T-helper 1 cell treated with Interleukin-12 subunit alpha and Interleukin-12 subunit beta and Interleukin-4 antibody, amounts not matched to agents 30 μg/mL and 1 μg/mL, for 36 hours (primary cell): ENCODE measurements around the gene RNF182.
"Not testable (repeated sequence)": the region's sequence is repeated elsewhere in the genome, so short reads cannot be mapped to it uniquely, and the experiment has no call there.

Source experiments
- H3K27ac Mint-ChIP-seq: one replicate; pipeline ENCODE4 v1.8.0; 2021; ENCODE audit warnings: mild to moderate bottlenecking, mixed read lengths
- H3K27me3 Mint-ChIP-seq: one replicate; pipeline ENCODE4 v1.8.0; 2021; ENCODE audit warnings: low read depth, mixed read lengths
- H3K36me3 Mint-ChIP-seq: one replicate; pipeline ENCODE4 v1.8.0; 2021; ENCODE audit warnings: low read depth, mixed read lengths
- H3K4me1 Mint-ChIP-seq: one replicate; pipeline ENCODE4 v1.8.0; 2021; ENCODE audit warnings: low read depth, mixed read lengths
- H3K4me3 Mint-ChIP-seq: one replicate; pipeline ENCODE4 v1.8.0; 2021; ENCODE audit warnings: mild to moderate bottlenecking, moderate library complexity, mixed read lengths
- H3K9me3 Mint-ChIP-seq: one replicate; pipeline ENCODE4 v1.8.0; 2021; ENCODE audit warnings: mixed read lengths

RNF182 gene

DNA sequence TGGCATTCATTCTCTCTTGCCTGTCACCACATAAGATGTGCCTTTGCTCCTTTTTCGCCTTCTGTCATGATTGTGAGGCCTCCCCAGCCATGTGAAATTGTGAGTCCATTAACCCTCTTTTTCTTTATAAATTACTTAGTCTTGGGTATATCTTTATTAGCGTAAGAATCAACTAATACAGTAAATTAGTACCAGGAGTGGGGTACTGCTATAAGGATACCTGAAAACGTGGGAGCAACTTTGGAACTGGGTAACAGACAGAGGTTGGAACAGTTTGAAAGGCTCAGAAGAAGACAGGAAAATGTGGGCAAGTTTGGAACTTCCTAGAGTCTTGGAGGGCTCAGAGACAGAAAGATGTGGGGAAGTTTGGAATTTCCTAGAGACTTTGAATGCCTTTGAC is 46.6 kb downstream of the RNF182 start:
- H3K4me1 Mint-ChIP-seq: no peaks in the 10 kb centered on the region
- H3K36me3 Mint-ChIP-seq: no peaks in the 10 kb centered on the region
- H3K27ac Mint-ChIP-seq: no peak overlapping the region
- H3K27me3 Mint-ChIP-seq: peaks cover 10% of the 10 kb centered on the region
- H3K9me3 Mint-ChIP-seq: peaks cover 31% of the 10 kb centered on the region
- H3K4me3 Mint-ChIP-seq: no peak overlapping the region

DNA sequence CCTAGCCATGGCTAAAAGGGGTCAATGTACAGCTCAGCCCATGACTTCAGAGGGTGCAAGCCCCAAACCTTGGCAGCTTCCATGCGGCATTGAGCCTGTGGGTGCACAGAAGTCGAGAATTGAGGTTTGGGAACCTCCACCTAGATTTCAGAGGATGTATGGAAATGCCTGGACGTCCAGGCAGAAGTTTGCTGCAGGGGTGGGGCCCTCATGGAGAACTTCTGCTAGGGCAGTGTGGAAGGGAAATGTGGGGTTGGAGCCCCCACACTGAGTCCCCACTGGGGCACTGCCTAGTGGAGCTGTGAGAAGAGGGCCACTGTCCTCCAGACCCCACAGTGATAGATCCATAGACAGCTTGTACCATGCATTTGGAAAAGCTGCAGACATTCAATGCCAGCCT is 47.9 kb downstream of the RNF182 start:
- H3K9me3 Mint-ChIP-seq: peaks cover 31% of the 10 kb centered on the region
- not testable (repeated sequence) for H3K36me3 Mint-ChIP-seq, H3K4me1 Mint-ChIP-seq, H3K27ac Mint-ChIP-seq, H3K4me3 Mint-ChIP-seq, H3K27me3 Mint-ChIP-seq

DNA sequence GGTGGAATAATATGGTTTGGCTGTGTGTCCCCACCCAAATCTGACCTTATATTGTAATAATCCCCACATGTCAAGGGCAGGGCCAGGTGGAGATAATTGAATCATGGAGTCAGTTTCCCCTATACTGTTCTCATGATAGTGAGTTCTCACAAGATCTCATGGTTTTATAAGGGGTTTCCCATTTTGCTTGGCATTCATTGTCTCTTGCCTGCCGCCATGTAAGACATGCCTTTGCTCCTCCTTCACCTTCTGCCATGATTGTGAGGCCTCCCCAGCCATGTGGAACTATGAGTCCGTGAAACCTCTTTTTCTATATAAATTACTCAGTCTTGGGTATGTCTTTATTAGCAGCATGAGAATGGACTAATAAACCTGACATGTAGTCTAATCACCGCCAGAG is 48.7 kb downstream of the RNF182 start:
- H3K36me3 Mint-ChIP-seq, H3K4me1 Mint-ChIP-seq, H3K27ac Mint-ChIP-seq, H3K4me3 Mint-ChIP-seq, H3K27me3 Mint-ChIP-seq: not testable (repeated sequence)
- peaks cover 31% of the 10 kb centered on the region for H3K9me3 Mint-ChIP-seq

DNA sequence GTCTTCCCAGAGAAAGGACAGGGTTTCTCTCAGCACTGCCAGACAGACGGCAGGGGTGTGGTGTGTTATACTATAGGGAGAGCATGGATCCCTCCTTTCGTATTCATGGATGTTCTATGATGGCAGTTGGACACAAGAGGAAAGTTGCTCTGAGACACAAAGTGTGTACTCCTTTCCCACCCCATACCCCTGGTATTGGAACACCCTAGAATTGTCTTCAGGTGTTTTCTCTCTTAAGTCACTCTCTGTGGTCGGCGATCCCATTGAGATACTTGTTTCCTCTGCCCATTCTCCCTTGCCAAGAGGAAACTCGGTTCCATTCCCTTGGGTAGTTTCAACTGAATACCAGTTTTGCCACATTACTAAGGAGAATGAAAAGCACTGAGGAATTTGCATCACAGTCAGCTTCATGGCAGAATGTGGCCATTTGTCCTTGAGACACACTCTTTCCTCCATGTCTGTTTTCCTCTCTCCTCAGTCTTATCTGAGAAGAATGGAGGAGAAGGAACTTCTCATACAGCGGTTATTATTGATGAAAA is 53.4 kb downstream of the RNF182 start:
- H3K4me1 Mint-ChIP-seq: no peaks in the 10 kb centered on the region

DNA sequence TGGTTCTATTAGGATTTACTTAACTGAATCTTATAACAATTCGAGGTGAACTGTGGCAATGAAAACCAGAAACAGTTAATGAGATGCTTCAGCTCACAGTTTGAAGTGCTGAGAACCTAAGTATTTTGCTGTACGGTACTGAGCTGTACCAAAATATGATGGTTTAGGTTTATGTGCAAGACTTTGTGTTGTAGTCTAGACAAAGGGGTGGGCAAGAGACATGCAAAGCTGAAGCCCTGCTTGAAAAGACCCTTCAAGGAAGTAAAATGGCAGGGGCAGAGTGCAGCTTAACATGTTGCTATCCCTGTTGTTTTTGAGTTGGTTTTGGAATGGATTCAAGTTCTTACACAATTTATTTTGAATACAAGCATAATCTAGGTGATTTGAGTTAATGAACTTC is 54.0 kb downstream of the RNF182 start:
- Mint-ChIP-seq H3K9me3 (peaks cover 7% of the 10 kb centered on the region), H3K27ac (no peak overlapping the region), H3K4me3 (no peak overlapping the region), H3K27me3 (peaks cover 35% of the 10 kb centered on the region), H3K36me3 (no peaks in the 10 kb centered on the region), H3K4me1 (no peaks in the 10 kb centered on the region)

More for the DNA sequence above, 53.4 kb downstream of the RNF182 start:
- no peaks in the 10 kb centered on the region for H3K36me3 Mint-ChIP-seq
- H3K27ac Mint-ChIP-seq: no peak overlapping the region
- no peak overlapping the region for H3K4me3 Mint-ChIP-seq
- H3K27me3 Mint-ChIP-seq: peaks cover 29% of the 10 kb centered on the region
- H3K9me3 Mint-ChIP-seq: peaks cover 13% of the 10 kb centered on the region

DNA sequence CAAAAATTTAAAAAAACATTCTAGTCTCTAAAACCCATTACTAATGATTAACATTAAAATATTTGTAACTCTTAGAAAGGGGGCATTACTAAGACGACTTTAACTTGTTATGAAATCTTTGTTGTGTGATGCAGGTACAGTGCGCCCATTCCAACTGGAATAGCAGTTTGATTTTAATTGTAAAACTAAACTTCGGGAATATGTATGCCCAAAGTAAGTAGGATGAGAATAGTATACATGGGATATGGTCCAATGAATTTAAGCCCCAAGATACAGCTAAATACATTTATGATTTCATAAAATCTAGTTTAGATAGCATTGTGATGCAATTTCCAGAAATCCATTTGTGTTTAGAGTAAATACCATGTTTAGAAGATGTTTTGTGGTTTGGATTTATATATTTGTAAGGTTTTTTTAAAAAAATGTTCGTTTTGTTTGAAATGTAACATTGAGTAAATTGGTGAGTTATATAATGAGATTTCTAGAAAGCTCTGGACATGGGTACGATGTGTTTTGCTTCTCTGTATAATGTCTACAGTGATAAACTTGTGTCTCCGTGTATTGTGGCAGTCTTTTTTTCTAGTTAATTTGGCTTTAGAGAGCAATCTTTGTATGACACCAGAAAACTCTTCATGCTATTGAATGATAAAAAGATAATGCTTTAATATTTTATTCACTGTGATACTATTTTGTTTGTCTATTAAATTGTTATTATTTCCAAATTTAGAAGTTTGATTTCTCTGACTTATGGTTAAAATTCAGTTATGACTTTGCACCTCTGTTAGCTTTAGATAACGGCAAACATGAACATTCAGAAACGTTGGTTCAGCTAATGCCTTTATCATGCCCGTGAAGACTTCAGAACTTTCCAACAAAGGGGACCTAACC is 54.8 kb downstream of the RNF182 start:
- Mint-ChIP-seq H3K36me3 (no peaks in the 10 kb centered on the region), H3K9me3 (peaks cover 6% of the 10 kb centered on the region), H3K27ac (no peak overlapping the region), H3K27me3 (peaks cover 41% of the 10 kb centered on the region), H3K4me1 (no peaks in the 10 kb centered on the region), H3K4me3 (no peak overlapping the region)

DNA sequence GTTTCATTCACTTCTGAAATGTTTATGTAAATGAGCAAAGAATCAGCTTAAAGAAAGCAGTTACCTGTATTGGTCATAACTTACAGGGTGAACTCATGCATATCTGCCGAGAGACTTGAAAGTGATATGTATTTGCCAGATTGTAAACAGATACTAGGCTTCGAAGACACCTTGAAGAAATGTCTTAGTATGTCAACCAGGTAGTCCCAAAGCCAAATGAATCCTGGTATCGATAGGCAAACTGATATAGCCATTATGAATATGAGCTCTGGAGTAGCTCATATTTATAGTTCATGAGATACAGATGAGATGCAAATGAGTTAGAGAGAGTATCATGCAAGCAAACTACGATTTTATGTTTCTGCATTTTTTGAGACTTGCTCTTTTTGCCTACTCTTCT is 55.8 kb downstream of the RNF182 start:
- Mint-ChIP-seq H3K4me3 (no peak overlapping the region), H3K36me3 (no peaks in the 10 kb centered on the region), H3K9me3 (no peaks in the 10 kb centered on the region), H3K27me3 (peaks cover 34% of the 10 kb centered on the region), H3K27ac (no peak overlapping the region), H3K4me1 (no peaks in the 10 kb centered on the region)

DNA sequence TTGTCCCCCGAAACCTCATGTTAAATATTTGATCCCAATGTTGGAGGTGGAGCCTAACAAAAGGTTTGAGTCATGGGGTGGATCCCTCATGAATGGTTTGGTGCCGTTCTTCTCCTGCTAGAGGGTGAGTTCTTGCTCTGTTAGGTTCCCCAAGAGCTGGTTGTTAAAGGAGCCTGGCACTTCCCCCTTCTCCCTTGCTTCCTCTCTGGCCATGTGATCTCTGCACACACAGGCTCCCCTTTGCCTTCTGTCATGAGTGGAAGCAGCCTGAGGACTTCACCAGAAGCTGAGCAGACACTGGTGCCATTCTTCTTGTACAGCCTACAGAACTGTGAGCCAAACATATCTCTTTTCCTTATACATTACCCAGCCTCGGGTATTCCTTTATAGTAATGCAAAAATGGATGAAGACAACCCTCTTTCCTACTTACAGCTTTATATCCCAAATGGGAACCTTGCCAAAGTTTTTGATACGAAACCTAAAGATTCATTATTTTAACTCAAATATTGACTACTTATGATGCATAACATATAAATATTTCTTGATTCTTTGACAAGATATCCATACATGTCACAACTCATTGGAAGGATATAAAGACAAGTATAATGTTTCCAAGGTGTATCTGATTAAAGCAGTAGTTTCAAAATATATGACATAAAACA is 61.0 kb downstream of the RNF182 start:
- H3K27me3 Mint-ChIP-seq: peaks cover 62% of the 10 kb centered on the region
- H3K36me3 Mint-ChIP-seq: no peaks in the 10 kb centered on the region
- no peak overlapping the region for H3K4me3 Mint-ChIP-seq
- H3K4me1 Mint-ChIP-seq: no peaks in the 10 kb centered on the region
- no peaks in the 10 kb centered on the region for H3K9me3 Mint-ChIP-seq
- H3K27ac Mint-ChIP-seq: no peak overlapping the region

DNA sequence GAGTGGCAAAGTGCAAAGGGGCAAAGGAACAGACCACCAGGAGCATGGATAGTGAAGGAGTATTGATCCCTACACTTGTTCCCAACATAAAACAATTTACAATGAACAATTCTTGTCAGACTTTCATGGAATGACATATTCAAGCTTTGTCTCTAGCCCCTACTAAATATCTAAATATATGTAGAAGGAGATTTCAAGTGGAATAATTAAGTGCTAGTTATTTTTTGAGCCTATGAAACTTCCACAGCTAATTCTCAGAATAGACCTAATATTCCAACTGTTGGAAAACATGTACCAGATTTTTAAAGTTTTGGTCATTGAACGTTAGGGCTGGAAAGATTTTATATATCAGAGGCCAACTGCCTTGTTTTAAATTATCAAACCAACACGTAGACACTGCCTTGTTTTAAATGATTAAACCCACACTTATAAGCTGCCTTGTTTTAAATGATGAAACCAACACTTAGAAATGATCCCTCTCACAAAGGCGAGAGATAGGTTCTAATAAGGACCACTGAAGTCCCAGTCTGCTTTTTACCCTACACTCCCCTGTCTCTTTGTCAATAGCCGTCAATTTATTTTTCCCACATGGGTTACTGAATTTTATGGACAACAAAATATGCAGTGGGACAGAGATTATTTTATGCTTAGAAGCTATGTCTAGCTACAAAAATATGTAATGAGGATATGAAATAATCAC is 62.1 kb downstream of the RNF182 start:
- H3K27me3 Mint-ChIP-seq: peaks cover 55% of the 10 kb centered on the region
- H3K27ac Mint-ChIP-seq: no peak overlapping the region
- no peak overlapping the region for H3K4me3 Mint-ChIP-seq

DNA sequence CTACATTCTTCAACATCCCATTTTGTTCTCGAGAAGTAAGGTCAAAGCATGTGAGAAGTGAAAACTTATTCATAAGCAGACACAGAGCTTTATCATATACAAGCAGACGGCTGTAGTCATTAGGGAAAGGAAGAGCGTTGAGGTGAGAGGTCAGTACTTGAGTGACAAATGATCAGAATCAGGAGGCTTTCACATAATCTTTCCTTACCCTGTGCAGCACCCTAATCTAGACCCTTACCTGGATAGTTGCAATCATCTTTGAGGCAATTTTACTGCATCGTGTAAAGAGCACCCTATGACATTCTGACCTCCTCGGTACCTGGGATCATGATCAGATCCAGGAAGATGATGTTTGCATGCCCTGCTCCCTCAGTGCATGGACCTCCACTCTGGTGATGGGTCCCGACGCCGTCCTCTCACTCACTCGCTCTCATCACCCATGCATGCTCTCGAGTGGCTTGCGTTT is 62.7 kb downstream of the RNF182 start:
- Mint-ChIP-seq H3K4me1 (no peaks in the 10 kb centered on the region), H3K27me3 (peaks cover 49% of the 10 kb centered on the region), H3K36me3 (no peaks in the 10 kb centered on the region), H3K9me3 (no peaks in the 10 kb centered on the region), H3K4me3 (no peak overlapping the region), H3K27ac (no peak overlapping the region)

More for the DNA sequence above, 62.1 kb downstream of the RNF182 start:
- H3K4me1 Mint-ChIP-seq: no peaks in the 10 kb centered on the region
- H3K9me3 Mint-ChIP-seq: no peaks in the 10 kb centered on the region
- no peaks in the 10 kb centered on the region for H3K36me3 Mint-ChIP-seq

DNA sequence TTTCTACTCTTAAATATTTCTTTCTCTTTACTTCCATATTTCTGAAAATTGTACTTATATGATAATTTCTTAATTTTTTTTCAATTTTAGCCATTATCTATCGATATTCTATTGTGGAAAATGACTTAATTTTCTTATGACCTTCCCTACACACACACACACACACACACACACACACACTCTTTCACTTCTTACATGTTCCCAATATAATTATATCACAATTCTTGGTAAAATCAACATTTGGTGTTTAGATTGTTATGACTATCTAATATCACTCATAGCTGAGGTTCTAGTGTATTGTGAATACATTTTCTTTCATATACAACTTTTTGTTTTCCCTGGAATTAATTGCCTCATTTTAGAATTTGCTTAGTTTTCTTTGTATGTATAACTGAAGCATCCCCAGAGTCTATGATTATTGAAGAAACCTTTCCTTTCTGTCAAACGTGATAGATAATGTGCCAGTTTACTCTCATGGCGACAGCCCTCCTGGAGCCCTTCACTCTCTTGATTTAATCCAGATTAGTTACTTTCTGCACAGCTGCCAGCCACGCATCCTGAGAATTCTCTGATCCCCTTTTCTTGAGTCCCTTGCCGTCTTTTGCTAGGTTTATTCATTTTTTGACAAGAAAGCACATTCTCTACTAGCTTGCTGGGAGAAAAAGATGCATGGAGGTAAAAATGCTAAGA is 63.4 kb downstream of the RNF182 start:
- peaks cover 45% of the 10 kb centered on the region for H3K27me3 Mint-ChIP-seq

DNA sequence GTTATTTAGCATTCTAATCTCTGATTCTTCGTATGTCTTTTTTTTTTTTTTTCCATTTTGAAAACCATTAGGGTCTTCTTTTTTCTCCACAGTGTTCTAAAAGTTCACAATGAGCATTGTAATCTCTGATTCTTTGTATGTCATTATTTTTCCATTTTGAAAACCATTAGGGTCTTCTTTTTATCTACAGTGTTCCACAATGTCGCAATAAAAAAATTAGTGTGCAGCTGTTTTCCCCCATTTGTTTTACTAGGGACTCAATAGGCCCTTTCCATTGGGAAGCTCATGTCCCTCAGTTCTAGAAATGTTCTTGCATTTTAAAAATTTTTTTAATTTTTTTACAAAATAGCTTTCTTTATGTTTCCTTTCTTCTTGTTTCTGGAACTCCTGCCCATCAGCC is 64.2 kb downstream of the RNF182 start:
- no peaks in the 10 kb centered on the region for H3K4me1 Mint-ChIP-seq
- H3K4me3 Mint-ChIP-seq: no peak overlapping the region
- peaks cover 45% of the 10 kb centered on the region for H3K27me3 Mint-ChIP-seq
- no peaks in the 10 kb centered on the region for H3K9me3 Mint-ChIP-seq
- no peak overlapping the region for H3K27ac Mint-ChIP-seq
- H3K36me3 Mint-ChIP-seq: no peaks in the 10 kb centered on the region

More for the DNA sequence above, 63.4 kb downstream of the RNF182 start:
- H3K4me3 Mint-ChIP-seq: no peak overlapping the region
- no peaks in the 10 kb centered on the region for H3K36me3 Mint-ChIP-seq
- H3K27ac Mint-ChIP-seq: no peak overlapping the region
- no peaks in the 10 kb centered on the region for H3K4me1 Mint-ChIP-seq
- no peaks in the 10 kb centered on the region for H3K9me3 Mint-ChIP-seq

DNA sequence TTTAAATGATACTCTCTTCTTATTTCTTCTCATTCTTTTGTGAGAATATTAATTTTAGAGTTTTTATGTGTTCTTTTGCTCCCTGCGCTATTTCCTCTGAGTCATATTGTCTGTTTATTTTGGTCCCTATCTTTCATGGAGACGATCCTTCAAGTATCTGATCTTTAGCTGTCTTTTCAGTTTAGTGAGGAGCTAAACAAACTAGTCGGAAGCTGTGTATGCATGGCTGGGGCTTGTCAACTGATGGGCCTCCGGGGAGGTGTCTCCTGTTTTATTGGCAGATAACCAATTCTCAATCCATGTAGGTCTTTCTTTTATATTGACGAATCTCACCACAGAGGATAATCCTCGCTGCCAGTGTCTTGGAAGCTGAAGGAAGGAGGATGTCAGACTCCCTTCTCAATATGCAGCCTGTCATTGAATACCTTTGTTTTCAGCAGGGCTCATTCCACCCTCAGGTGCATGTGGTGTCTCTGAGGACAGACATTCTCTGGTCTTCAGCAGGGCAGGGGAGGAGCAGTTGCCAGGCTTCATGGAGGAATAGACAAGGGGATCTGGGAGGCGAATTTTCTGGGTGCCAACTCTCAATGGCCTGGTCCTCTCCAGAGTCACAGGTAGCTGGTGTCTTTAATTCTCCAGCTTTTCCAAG is 64.9 kb downstream of the RNF182 start:
- Mint-ChIP-seq H3K36me3 (no peaks in the 10 kb centered on the region), H3K9me3 (no peaks in the 10 kb centered on the region), H3K27ac (no peak overlapping the region), H3K4me1 (no peaks in the 10 kb centered on the region), H3K4me3 (no peak overlapping the region), H3K27me3 (peaks cover 46% of the 10 kb centered on the region)

DNA sequence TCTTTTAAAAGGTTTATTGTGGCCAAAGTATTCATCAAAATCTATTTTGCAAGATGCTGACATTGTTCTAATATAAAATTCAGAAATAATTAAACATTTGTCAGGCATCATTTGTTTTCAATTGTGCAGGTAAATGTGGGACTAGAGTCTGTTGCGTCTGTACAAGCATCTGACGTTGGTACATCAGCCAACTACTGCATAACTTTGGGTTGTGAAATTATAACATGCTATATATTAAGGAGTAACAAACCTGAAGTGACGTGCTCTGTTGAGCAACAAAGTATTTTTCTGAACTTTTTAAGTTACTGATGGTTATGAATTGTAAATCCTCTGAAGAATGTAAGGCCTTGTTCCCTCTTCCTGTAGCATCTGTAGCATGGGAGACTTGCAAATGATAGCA is 66.0 kb downstream of the RNF182 start:
- Mint-ChIP-seq H3K4me3 (no peak overlapping the region), H3K36me3 (no peaks in the 10 kb centered on the region), H3K27ac (no peak overlapping the region), H3K9me3 (no peaks in the 10 kb centered on the region), H3K4me1 (no peaks in the 10 kb centered on the region), H3K27me3 (peaks cover 43% of the 10 kb centered on the region)
